Measurements from ENCODE around the gene TNFRSF13B.
"Not testable (repeated sequence)": the region's sequence is repeated elsewhere in the genome, so short reads cannot be mapped to it uniquely, and the experiment has no call there.

TNFRSF13B gene

DNA sequence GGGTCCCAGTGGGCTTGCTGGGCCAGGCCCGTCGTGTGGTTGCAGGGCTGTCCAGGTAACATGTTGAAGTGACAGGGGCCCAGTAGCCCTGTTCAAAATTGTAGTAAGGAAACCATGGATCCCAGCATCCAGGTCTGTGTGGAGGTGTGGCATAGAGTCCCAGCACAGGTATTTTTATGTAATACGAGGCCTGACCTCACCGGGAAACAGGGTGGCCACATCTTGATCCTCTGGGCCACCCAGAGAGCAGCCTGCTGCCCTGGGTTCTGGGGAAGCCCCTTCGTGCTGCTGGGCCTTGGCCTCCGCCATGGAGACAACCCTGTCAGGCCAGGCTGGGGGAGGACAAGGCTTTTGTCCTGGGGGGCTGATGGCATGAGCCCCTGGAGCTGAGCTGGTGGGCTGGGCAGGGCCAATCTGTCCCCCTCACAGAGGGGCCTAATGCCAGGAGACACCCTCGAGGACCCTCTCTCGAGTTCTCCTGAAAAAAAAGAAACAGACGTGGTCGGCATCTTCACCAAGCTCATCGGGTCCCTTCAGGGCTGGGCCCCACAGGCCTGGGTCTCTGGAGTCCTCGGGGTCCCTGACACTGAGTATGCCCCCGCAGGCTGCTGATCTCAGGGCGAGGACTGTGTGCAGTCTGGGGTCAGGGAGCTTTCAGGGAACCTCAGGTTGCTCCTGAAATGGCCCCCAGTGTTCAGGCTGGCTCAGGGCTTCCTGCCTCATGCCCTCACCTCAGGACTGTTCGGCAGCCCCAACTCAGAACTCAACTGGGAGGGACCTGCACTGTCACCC, 47.8 kb downstream of the TNFRSF13B start:
- no peak overlapping the region for H3K4me3 ChIP-seq (ENCODE audit: low read length)
- DNase-seq (ENCODE audit: low read depth) = no peak
- TF ChIP-seq, protein P1, sequence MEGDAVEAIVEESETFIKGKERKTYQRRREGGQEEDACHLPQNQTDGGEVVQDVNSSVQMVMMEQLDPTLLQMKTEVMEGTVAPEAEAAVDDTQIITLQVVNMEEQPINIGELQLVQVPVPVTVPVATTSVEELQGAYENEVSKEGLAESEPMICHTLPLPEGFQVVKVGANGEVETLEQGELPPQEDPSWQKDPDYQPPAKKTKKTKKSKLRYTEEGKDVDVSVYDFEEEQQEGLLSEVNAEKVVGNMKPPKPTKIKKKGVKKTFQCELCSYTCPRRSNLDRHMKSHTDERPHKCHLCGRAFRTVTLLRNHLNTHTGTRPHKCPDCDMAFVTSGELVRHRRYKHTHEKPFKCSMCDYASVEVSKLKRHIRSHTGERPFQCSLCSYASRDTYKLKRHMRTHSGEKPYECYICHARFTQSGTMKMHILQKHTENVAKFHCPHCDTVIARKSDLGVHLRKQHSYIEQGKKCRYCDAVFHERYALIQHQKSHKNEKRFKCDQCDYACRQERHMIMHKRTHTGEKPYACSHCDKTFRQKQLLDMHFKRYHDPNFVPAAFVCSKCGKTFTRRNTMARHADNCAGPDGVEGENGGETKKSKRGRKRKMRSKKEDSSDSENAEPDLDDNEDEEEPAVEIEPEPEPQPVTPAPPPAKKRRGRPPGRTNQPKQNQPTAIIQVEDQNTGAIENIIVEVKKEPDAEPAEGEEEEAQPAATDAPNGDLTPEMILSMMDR (conservative IDR thresholded peaks at IDR 0.05; ENCODE audit: low read length) = no peak

DNA sequence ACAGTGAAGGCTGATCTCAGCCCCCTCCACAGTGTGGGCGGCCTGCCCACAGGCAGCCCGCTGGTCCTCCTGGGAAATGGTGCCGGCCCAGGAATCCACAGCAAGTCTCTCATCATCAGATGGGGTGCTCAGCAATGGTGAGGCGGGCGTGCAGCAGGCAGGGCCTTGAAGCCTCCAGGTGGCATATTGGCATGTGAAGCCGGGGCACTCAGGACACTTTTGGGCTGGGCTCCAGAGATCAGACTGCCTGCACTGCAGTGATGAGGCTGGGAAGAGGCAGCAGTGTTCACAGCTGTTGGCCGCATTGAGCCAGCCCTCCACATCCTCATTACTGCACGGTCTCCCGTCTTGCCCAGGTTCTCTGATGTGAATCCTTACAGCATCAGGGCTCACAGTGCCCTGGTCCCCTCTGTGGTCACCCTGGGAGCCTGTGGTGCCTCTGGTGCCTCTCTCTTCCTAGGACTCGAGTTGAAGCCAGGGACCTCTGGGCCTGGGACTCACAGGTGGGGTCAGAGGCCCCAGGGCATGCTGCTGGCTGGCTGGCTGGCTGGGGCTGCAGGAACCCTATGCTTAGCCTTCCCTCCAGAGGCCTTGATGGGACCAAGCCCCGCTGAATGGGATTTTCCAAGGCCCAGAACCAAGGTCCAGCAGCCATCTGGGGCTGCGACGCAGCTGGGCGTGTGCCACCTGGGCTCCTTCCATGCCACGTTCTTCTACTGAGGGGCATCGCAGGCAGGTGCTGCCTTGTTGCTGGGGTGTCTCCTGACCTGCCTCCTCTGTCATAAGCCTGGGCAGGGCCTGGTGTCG, 48.6 kb downstream of the TNFRSF13B start:
- DNase-seq (ENCODE audit: low read depth) = no peak
- H3K4me3 ChIP-seq (ENCODE audit: low read length) = no peak overlapping the region
- TF ChIP-seq, protein P1 (conservative IDR thresholded peaks at IDR 0.05; ENCODE audit: low read length) = no peak

- H3K4me3 ChIP-seq (ENCODE audit: low read length) = no peak overlapping the region
- TF ChIP-seq, protein P1 (conservative IDR thresholded peaks at IDR 0.05; ENCODE audit: low read length) = no peak
- DNase-seq (ENCODE audit: low read depth) = no peak
Observed at GRCh38 chr17:16922386-16923096, 49.4 kb downstream of the TNFRSF13B start.

DNA sequence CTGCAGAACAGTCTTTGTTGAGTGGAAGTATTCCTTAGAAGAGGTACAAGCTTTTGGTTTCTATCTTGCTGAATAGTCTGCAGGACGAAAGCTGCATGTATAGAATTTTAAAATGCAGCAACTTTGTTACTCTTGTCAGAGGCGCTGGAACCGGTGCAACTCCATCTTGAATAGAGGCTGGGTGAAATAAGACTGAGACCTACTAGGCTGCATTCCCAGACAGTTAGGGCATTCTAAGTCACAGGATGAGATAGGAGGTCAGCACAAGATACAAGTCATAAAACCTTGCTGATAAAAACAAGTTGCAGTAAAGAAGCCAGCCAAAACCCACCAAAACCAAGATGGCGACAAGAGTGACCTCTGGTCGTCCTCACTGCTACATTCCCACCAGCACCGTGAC, 50.5 kb downstream of the TNFRSF13B start:
- H3K4me3 ChIP-seq (ENCODE audit: low read length); DNase-seq (ENCODE audit: low read depth): not testable (repeated sequence)

DNA sequence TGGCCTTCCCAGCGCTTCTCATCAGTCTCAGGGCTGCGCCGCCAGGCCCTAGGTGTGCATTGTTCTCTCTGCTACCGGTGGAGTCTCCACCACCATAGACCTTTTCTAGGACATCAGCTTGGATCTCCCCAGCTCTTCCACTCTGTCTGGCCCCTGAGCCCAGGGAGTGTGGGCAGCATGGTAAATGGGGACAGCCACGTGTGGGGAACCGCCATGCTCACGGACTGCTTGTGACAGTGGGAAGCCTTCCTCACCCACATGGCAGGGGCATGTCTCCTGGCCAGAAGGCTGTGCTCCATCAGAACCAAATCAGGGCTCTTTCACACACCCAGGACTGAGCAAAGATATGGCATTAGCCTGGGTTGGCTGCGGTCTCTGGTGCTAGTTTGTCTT, 51.3 kb downstream of the TNFRSF13B start:
- no peak for DNase-seq (ENCODE audit: low read depth)
- no peak overlapping the region for H3K4me3 ChIP-seq (ENCODE audit: low read length)
- TF ChIP-seq, protein P1 (conservative IDR thresholded peaks at IDR 0.05; ENCODE audit: low read length) = no peak

GRCh38 chr17:16919663-16920627, 52.0 kb downstream of the TNFRSF13B start:
- TF ChIP-seq, protein P1 (conservative IDR thresholded peaks at IDR 0.05; ENCODE audit: low read length) = no peak
- no peak for DNase-seq (ENCODE audit: low read depth)
- H3K4me3 ChIP-seq (ENCODE audit: low read length) = no peak overlapping the region
